Endodermal cell (in vitro differentiated cells): ENCODE measurements around the gene PCCA. TPM values are rescaled to one million over a fixed set of nuclear protein-coding genes. Genes with fewer than 3 reads are reported as not detected.

ENCODE experiments used
- DNase-seq: peaks from one replicate; pipeline ENCODE4 v3.0.0-alpha.2; 2017
- H3K27ac ChIP-seq: 2 replicates; pipeline ENCODE4 v1.5.1; 2013; ENCODE audit warnings: mild to moderate bottlenecking, low read depth, low read length, moderate library complexity
- H3K27me3 ChIP-seq: 2 replicates; pipeline ENCODE4 v1.6.1; 2013; ENCODE audit warnings: mild to moderate bottlenecking, low read length, moderate library complexity; ENCODE audit not compliant: insufficient read depth, control insufficient read depth, poor library complexity, severe bottlenecking
- H3K36me3 ChIP-seq: 2 replicates; pipeline ENCODE4 v1.7.0; 2013; ENCODE audit warnings: mild to moderate bottlenecking, low read length, moderate library complexity; ENCODE audit not compliant: control insufficient read depth, insufficient read depth
- H3K4me1 ChIP-seq: one replicate; pipeline ENCODE4 v1.7.0; 2013; ENCODE audit warnings: low read length; ENCODE audit not compliant: control insufficient read depth, insufficient read depth
- H3K4me3 ChIP-seq: 2 replicates; pipeline ENCODE4 v1.5.1; 2013; ENCODE audit warnings: mild to moderate bottlenecking, low read length, moderate library complexity
- H3K9ac ChIP-seq: 2 replicates; pipeline ENCODE4 v1.6.1; 2013; ENCODE audit warnings: mild to moderate bottlenecking, low read length, moderate library complexity; ENCODE audit not compliant: poor library complexity, severe bottlenecking; ENCODE audit errors: extremely low read depth
- H3K9me3 ChIP-seq: 2 replicates; pipeline ENCODE4 v1.6.1; 2013; ENCODE audit warnings: mild to moderate bottlenecking, low read length, moderate library complexity; ENCODE audit not compliant: control insufficient read depth
- H3K27ac Mint-ChIP-seq: 2 replicates; pipeline ENCODE4 v1.8.0; 2020; ENCODE audit warnings: mixed read lengths
- H3K27me3 Mint-ChIP-seq: 2 replicates; pipeline ENCODE4 v1.8.0; 2021; ENCODE audit warnings: mild to moderate bottlenecking, mixed read lengths; ENCODE audit not compliant: insufficient read depth
- H3K36me3 Mint-ChIP-seq: 2 replicates; pipeline ENCODE4 v1.8.0; 2020; ENCODE audit warnings: low read depth, mixed read lengths
- H3K4me1 Mint-ChIP-seq: 2 replicates; pipeline ENCODE4 v1.8.0; 2020; ENCODE audit warnings: mixed read lengths
- H3K4me3 Mint-ChIP-seq: 2 replicates; pipeline ENCODE4 v1.8.0; 2020; ENCODE audit warnings: mild to moderate bottlenecking, moderate library complexity, mixed read lengths
- H3K9me3 Mint-ChIP-seq: 2 replicates; pipeline ENCODE4 v1.8.0; 2020; ENCODE audit warnings: mild to moderate bottlenecking, mixed read lengths
- WGBS, 2 experiments: methylation state at CpG; one replicate each; pipeline versions ENCODE4 v1.1.5 to v1.1.7; 2013; ENCODE audit warnings: missing lambda C conversion rate in 2 of 2, mixed read lengths in 1 of 2; ENCODE audit not compliant: insufficient coverage in 1 of 2, insufficient read length in 1 of 2; 5-methylcytosine and 5-hydroxymethylcytosine counted together
- total RNA-seq, 2 donors: library from RNA; stranded (reverse); fragmentation: NEBNext Ultra II Directional in 1 of 2; extraction: Animal tissue kit (Norgen Biotek cat#: 25700) in 1 of 2; gene quantifications; 2 replicates in 1 of 2; 3 replicates in 1 of 2; pipeline ENCODE4 v1.2.1, GENCODE V29; 2021
- TF ChIP-seq, protein P1 (sequence below): fragments of 200-600 bp; sonication (generic); conservative IDR thresholded peaks from 2 replicates; pipeline ENCODE4 v1.5.0; 2021; ENCODE audit warnings: antibody characterized with exemption, mild to moderate bottlenecking

PCCA gene
- total RNA-seq, 2 donors from 2014 or later: 60.2 to 67.2 TPM

DNA sequence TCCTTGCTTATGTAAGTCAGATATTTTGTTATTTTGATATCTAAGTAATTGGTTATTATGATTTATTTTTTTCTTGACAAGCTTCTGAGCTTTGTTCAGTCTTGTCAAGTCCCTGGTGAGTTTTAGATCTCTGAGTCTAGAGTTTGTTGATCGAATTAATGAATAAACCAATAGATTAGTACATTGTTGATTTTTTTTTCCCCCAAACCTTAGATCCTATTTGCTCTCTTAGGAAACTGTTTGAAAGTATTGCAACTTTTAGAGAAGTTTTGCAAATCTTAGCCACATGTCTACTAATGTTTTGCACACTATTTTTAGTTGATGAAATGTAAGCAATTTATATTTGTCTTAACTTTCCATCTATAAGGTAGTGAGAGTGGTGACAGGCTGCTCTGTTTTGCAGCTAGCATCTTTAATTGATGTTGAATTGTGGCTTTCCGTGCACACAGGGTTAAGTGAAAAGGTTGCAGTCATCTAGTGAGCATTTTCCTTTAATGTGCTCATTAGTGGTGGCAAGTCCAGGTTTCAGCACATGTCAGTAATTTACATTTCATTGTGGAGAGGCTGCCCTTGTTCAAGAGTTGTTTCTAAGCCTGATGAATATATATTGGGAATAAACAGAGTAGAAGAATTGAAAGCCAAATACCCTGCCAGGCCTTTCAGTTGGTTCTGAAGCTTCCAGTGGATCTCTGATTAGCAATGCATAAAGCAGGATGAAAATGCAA, 86.3 kb downstream of the PCCA start:
- WGBS, 2 experiments: 50 to 73% methylated on average over 1 to 2 of the region's 2 CpGs
- Histone ChIP-seq H3K36me3 (peaks cover 22% of the 10 kb centered on the region), H3K4me3 (no peak overlapping the region), H3K9me3 (peaks cover 9% of the 10 kb centered on the region), H3K27me3 (no peaks in the 10 kb centered on the region), H3K4me1 (no peaks in the 10 kb centered on the region), H3K9ac (no peak overlapping the region), H3K27ac (peak overlapping the region; percentile 32)
- Mint-ChIP-seq H3K4me1 (peaks cover 30% of the 10 kb centered on the region), H3K4me3 (no peak overlapping the region), H3K36me3 (peaks cover 23% of the 10 kb centered on the region), H3K9me3 (peaks cover 9% of the 10 kb centered on the region), H3K27ac (no peak overlapping the region), H3K27me3 (no peaks in the 10 kb centered on the region)
- TF ChIP-seq, protein P1, sequence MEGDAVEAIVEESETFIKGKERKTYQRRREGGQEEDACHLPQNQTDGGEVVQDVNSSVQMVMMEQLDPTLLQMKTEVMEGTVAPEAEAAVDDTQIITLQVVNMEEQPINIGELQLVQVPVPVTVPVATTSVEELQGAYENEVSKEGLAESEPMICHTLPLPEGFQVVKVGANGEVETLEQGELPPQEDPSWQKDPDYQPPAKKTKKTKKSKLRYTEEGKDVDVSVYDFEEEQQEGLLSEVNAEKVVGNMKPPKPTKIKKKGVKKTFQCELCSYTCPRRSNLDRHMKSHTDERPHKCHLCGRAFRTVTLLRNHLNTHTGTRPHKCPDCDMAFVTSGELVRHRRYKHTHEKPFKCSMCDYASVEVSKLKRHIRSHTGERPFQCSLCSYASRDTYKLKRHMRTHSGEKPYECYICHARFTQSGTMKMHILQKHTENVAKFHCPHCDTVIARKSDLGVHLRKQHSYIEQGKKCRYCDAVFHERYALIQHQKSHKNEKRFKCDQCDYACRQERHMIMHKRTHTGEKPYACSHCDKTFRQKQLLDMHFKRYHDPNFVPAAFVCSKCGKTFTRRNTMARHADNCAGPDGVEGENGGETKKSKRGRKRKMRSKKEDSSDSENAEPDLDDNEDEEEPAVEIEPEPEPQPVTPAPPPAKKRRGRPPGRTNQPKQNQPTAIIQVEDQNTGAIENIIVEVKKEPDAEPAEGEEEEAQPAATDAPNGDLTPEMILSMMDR: no peak
- no peak for DNase-seq

DNA sequence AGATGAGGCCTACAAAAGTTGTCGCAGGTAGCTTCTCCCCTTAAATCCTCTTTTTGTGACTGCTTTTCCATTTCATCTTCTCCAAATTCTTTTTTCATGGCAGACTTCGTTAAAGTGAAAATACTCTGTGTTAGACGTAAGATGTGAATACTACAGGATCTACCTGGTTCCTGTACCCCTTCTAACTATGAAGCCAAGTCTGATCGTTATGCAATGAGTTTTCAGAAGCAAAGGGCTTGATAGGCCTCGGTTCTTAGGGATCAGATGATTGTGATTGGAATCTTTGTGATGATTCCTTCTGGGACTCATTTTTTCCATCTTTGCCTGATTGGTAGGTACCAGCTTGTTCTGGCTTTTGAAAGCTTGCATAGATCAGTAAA, 86.9 kb downstream of the PCCA start:
- WGBS, 2 experiments: 41 to 49% methylated on average over 4 to 5 of the region's 5 CpGs
- Mint-ChIP-seq H3K4me1 (peaks cover 34% of the 10 kb centered on the region), H3K27ac (no peak overlapping the region), H3K4me3 (no peak overlapping the region), H3K9me3 (peaks cover 9% of the 10 kb centered on the region), H3K36me3 (peaks cover 24% of the 10 kb centered on the region), H3K27me3 (no peaks in the 10 kb centered on the region)
- Histone ChIP-seq H3K27ac (no peak overlapping the region), H3K27me3 (no peaks in the 10 kb centered on the region), H3K4me1 (peaks cover 3% of the 10 kb centered on the region), H3K9ac (no peak overlapping the region), H3K36me3 (peaks cover 17% of the 10 kb centered on the region), H3K9me3 (peaks cover 9% of the 10 kb centered on the region), H3K4me3 (no peak overlapping the region)
- TF ChIP-seq, protein P1: no peak
- DNase-seq: no peak

DNA sequence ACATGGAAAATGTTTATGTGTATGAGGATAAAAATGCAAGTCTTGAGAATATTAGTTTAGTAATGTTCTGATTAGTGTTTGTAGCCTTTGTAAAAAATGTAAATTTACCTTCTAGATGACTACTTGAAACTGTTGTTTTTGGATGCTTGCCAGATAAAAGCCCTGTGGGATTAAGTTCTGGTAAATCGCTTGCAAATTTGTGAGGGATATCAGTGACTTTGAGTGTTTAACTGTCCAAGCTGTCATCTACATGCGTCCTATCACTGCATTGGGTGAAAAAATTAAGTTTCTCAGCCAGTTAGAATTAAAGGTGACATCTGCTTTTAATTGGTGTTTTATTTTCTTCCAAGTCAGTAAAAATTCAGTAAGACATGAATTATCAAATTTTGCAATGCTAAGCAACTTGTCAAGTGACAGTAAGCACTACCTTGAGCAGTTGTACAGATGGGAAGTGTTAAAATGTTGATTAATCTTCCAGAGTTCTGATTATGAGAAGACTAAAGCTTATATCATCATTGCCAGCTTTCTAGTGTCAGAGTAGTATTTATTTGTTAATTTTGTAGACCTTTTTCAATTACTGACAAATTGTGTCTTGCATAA, 88.0 kb downstream of the PCCA start:
- TF ChIP-seq, protein P1: no peak
- 56 to 75% methylated on average over 2 of the region's 2 CpGs for WGBS, 2 experiments

More for the DNA sequence above, 88.0 kb downstream of the PCCA start:
- peaks cover 12% of the 10 kb centered on the region for H3K9me3 Mint-ChIP-seq
- H3K4me1 Mint-ChIP-seq: peaks cover 37% of the 10 kb centered on the region
- no peak overlapping the region for H3K4me3 Mint-ChIP-seq
- peaks cover 3% of the 10 kb centered on the region for H3K4me1 ChIP-seq
- H3K27me3 Mint-ChIP-seq: no peaks in the 10 kb centered on the region
- peaks cover 16% of the 10 kb centered on the region for H3K36me3 ChIP-seq
- H3K27ac ChIP-seq: no peak overlapping the region
- no peak overlapping the region for H3K9ac ChIP-seq
- H3K9me3 ChIP-seq: peaks cover 9% of the 10 kb centered on the region
- DNase-seq: no peak
- H3K27ac Mint-ChIP-seq: no peak overlapping the region
- peaks cover 21% of the 10 kb centered on the region for H3K36me3 Mint-ChIP-seq
- no peak overlapping the region for H3K4me3 ChIP-seq
- no peaks in the 10 kb centered on the region for H3K27me3 ChIP-seq
